Esophagus (tissue), 2 donors: ENCODE measurements around the gene ANKRD6. TPM values are rescaled to one million over a fixed set of nuclear protein-coding genes. Genes with fewer than 3 reads are reported as not detected.

Experiments used
- H3K27ac ChIP-seq, 2 donors: one replicate each; pipeline ENCODE4 v1.5.1; 2013; ENCODE audit warnings: low read depth in 2 of 2, mild to moderate bottlenecking in 2 of 2, inconsistent platforms in 1 of 2, low read length in 1 of 2, moderate library complexity in 1 of 2
- H3K27me3 ChIP-seq, 2 donors: one replicate each; pipeline ENCODE4 v1.6.1; 2013; ENCODE audit warnings: low read length in 2 of 2, control low read depth in 1 of 2, mild to moderate bottlenecking in 1 of 2; ENCODE audit not compliant: insufficient read depth in 2 of 2, control insufficient read depth in 1 of 2
- H3K36me3 ChIP-seq, 2 donors: one replicate each; pipeline ENCODE4 v1.6.1; 2013; ENCODE audit warnings: low read length in 1 of 2; ENCODE audit not compliant: control insufficient read depth in 2 of 2, insufficient read depth in 2 of 2
- H3K4me1 ChIP-seq, 2 donors: one replicate each; pipeline ENCODE4 v1.6.1; 2013; ENCODE audit warnings: low read length in 1 of 2; ENCODE audit not compliant: control insufficient read depth in 2 of 2, insufficient read depth in 2 of 2
- H3K4me3 ChIP-seq, 2 donors: one replicate each; pipeline ENCODE4 v1.5.1; 2013; ENCODE audit warnings: low read length in 2 of 2, mild to moderate bottlenecking in 2 of 2, low read depth in 1 of 2, moderate library complexity in 1 of 2
- H3K9me3 ChIP-seq, 2 donors: one replicate each; pipeline ENCODE4 v1.6.1; 2013; ENCODE audit warnings: mild to moderate bottlenecking in 2 of 2, low read depth in 1 of 2, low read length in 1 of 2, moderate library complexity in 1 of 2; ENCODE audit not compliant: control insufficient read depth in 2 of 2, insufficient read depth in 1 of 2
- WGBS, 2 donors: extraction: QIAGEN DNeasy Blood & Tissue Kit; methylation state at CpG; one replicate each; pipeline ENCODE4 v1.1.7; 2013; 5-methylcytosine and 5-hydroxymethylcytosine counted together
- polyA plus RNA-seq, 2 donors: library from polyadenylated mRNA; stranded (reverse); fragments of 200-250 nt; gene quantifications; one replicate each; pipeline ENCODE4 v1.2.3, GENCODE V29; 2013
- donor health status: healthy with polysubstance abuse.
- donor health status: Bipolar disorder and iron deficiency.

ANKRD6 gene
- polyA plus RNA-seq, 2 donors = 2.9 to 5.8 TPM

DNA sequence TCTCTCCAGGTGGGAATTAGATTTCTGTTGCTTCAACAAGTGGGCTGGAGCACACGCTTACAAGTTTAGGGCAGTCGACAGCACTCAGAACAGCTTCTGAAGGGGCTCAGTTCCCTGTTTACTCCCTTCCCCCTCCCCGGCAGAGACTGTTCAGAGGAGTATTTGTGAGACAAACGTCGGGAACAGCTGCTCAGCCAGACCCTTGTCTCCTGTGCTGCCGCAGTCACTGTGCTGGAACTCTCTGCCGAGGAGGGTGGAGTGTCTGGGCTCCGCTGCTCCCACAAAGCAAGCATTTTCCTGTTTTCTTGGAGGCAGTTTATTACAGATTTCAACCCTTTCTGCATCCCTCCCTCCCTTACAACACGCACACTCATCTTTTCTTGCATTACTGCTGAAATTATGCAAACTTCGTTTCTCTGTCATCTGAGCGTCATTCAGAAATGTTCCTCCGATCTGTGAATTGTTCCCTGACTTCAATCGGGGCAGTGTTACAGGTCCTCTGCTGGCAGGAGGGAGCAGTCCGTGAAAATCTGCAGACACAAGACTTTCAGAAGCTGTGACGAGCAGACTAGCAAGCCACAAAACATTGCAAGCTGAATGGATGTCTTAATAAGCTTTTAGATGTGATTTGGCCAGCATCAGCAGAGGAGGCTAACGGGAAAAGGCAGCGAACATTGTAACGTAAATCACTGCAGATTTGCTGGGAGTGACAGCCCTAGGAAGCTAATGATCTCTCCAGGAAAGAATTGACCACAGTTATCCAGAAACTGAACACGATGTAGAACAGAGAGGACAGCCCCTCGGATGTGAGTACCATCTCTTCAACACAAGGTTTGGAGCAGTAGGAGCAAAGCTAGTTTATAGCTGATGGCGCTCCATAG lies 129.4 kb downstream of the ANKRD6 start:
- WGBS, 2 donors = 73 to 75% methylated on average over 21 of the region's 21 CpGs
- H3K27ac ChIP-seq = no peak overlapping the region

GRCh38 chr6:89563866-89564265 lies 130.9 kb downstream of the ANKRD6 start:
- peaks cover 0 to 2% of the 10 kb centered on the region in 2 donors for H3K36me3 ChIP-seq
- no peak overlapping the region for H3K27ac ChIP-seq
- 83 to 95% methylated on average over 1 of the region's 1 CpG for WGBS, 2 donors
- H3K4me1 ChIP-seq = no peaks in the 10 kb centered on the region
- H3K4me3 ChIP-seq = no peak overlapping the region
- H3K27me3 ChIP-seq = no peaks in the 10 kb centered on the region
- peaks cover 0 to 2% of the 10 kb centered on the region in 2 donors for H3K9me3 ChIP-seq

More for the DNA sequence above, 129.4 kb downstream of the ANKRD6 start:
- Histone ChIP-seq H3K4me1 (no peaks in the 10 kb centered on the region), H3K36me3 (peaks cover 0 to 2% of the 10 kb centered on the region in 2 donors), H3K9me3 (peaks cover 0 to 2% of the 10 kb centered on the region in 2 donors), H3K4me3 (no peak overlapping the region), H3K27me3 (no peaks in the 10 kb centered on the region)

GRCh38 chr6:89564752-89565427 lies 131.9 kb downstream of the ANKRD6 start:
- Histone ChIP-seq H3K9me3 (peaks cover 0 to 2% of the 10 kb centered on the region in 2 donors), H3K27me3 (no peaks in the 10 kb centered on the region), H3K27ac (no peak overlapping the region), H3K4me1 (no peaks in the 10 kb centered on the region), H3K36me3 (peaks cover 0 to 2% of the 10 kb centered on the region in 2 donors), H3K4me3 (no peak overlapping the region)
- WGBS, 2 donors = 37 to 62% methylated on average over 8 of the region's 8 CpGs

DNA sequence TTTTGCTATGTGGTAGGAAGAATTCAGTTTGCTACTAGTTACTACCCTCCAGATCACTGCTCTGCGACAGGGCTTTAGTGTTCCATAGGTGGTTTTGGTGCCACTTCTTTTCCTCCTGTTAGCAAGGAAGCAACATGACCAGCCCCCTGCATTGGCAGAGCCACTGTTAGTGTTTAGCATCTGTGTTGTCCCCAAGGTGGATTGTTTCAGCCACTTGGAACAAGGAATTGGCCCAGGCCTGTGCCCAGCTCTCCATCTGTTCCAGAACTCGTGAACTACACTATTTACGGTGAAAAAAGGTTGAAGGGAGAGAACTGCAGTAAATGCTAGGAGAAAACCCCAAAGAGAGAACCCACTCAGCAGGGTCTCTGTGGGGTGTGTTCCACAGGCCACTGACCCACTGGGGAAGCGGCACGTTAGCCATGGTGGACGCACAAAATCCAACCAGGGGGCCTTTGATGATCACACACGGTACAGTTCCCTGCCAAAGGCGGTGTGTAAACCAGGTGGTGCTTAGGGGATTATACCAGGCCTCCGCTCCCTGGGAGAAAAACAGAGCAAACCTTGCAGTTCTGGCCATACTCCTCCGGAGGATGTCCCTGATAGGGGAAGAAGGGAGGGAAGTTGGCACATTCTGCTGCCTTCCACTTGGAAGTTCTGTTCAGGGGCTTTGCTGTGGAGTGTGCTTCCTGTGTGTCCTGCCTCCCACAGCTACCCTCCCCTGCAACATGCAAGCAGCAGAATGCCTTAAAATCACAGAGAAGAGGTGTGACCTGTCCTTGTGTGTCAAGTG lies 133.3 kb downstream of the ANKRD6 start:
- 94 to 95% methylated on average over 10 of the region's 10 CpGs for WGBS, 2 donors
- Histone ChIP-seq H3K27ac (no peak overlapping the region), H3K4me3 (no peak overlapping the region), H3K36me3 (peaks cover 0 to 2% of the 10 kb centered on the region in 2 donors), H3K9me3 (no peaks in the 10 kb centered on the region), H3K4me1 (no peaks in the 10 kb centered on the region), H3K27me3 (no peaks in the 10 kb centered on the region)

DNA sequence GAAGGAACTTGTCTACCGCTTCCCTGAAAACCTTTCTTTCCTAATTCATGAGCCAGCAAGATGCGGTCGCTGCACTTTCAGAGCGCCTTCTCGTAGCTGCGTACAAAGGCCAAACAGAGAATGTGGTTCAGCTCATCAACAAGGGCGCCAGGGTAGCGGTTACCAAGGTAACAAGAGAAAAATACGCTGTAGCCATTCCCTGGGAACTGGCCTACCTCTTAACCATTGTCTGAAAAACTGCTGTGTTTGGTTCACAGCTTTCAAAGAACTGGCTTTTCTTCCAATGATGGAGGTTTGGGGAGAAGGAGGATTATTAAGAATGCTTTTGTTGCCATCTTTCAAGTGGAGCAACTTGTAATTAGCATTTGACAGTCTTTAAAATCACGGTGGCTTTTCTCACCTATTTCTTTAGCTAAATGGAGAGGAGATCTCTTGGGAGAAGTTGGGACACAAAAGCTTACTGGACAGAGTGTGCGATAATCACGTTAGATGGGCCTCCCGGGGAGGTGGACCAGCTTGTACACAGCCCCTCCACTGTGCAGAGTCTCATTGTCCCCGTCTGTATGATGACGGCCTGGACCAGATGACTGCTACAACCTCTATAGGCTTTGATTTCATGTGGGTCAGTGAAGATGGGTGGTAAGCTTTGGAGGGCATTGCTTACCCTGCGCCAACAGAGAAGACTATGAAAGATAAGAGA lies 134.1 kb downstream of the ANKRD6 start:
- H3K9me3 ChIP-seq = no peaks in the 10 kb centered on the region
- H3K4me3 ChIP-seq = no peak overlapping the region
- H3K4me1 ChIP-seq = no peaks in the 10 kb centered on the region
- 91 to 95% methylated on average over 16 of the region's 16 CpGs for WGBS, 2 donors
- peaks cover 0 to 2% of the 10 kb centered on the region in 2 donors for H3K36me3 ChIP-seq
- H3K27ac ChIP-seq = no peak overlapping the region
- no peaks in the 10 kb centered on the region for H3K27me3 ChIP-seq

- 81 to 92% methylated on average over 6 of the region's 6 CpGs for WGBS, 2 donors
- H3K27me3 ChIP-seq = no peaks in the 10 kb centered on the region
- no peak overlapping the region for H3K27ac ChIP-seq
- H3K36me3 ChIP-seq = peaks cover 0 to 2% of the 10 kb centered on the region in 2 donors
- H3K4me3 ChIP-seq = no peak overlapping the region
- no peaks in the 10 kb centered on the region for H3K9me3 ChIP-seq
- no peaks in the 10 kb centered on the region for H3K4me1 ChIP-seq
Measured at GRCh38 chr6:89567630-89568390, 134.9 kb downstream of the ANKRD6 start.

- WGBS, 2 donors = 75 to 76% methylated on average over 2 of the region's 2 CpGs
- Histone ChIP-seq H3K9me3 (no peaks in the 10 kb centered on the region), H3K27me3 (no peaks in the 10 kb centered on the region), H3K36me3 (no peaks in the 10 kb centered on the region), H3K27ac (no peak overlapping the region), H3K4me1 (no peaks in the 10 kb centered on the region), H3K4me3 (no peak overlapping the region)
Measured at GRCh38 chr6:89574910-89575561, 142.1 kb downstream of the ANKRD6 start.

GRCh38 chr6:89575562-89575960 lies 142.6 kb downstream of the ANKRD6 start:
- no peaks in the 10 kb centered on the region for H3K4me1 ChIP-seq
- H3K9me3 ChIP-seq = no peaks in the 10 kb centered on the region
- 85 to 89% methylated on average over 2 of the region's 2 CpGs for WGBS, 2 donors
- H3K27ac ChIP-seq = no peak overlapping the region
- H3K4me3 ChIP-seq = no peak overlapping the region
- H3K27me3 ChIP-seq = no peaks in the 10 kb centered on the region
- no peaks in the 10 kb centered on the region for H3K36me3 ChIP-seq
